ENCODE results near the gene PRPSAP2.
A peak's percentile ranks its signal among the peaks of the same experiment; 100 is the strongest.

PRPSAP2 gene

DNA sequence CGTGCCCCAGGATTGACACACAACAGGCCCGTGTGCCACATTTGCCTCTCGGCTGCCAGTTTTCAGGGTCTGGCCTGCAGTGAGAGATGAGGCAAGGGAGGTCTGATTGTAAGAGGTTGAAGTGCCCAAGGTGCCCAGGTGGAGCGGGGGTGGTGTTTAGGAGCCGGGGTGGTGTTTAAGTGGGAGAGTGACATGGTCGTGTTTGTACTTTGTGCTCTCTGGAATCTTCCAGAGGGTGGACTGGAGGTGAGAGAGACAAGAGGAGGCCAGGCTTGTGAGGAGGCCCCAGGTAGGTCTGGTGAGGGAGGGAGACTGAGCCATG, 104.5 kb downstream of the PRPSAP2 start:
- TF ChIP-seq, protein P1, sequence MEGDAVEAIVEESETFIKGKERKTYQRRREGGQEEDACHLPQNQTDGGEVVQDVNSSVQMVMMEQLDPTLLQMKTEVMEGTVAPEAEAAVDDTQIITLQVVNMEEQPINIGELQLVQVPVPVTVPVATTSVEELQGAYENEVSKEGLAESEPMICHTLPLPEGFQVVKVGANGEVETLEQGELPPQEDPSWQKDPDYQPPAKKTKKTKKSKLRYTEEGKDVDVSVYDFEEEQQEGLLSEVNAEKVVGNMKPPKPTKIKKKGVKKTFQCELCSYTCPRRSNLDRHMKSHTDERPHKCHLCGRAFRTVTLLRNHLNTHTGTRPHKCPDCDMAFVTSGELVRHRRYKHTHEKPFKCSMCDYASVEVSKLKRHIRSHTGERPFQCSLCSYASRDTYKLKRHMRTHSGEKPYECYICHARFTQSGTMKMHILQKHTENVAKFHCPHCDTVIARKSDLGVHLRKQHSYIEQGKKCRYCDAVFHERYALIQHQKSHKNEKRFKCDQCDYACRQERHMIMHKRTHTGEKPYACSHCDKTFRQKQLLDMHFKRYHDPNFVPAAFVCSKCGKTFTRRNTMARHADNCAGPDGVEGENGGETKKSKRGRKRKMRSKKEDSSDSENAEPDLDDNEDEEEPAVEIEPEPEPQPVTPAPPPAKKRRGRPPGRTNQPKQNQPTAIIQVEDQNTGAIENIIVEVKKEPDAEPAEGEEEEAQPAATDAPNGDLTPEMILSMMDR (IDR thresholded peaks at IDR 0.05), result no peak
- Histone ChIP-seq H3K4me3 (no peak overlapping the region), H3K27ac (peak overlapping the region in 1 of 2 donors; percentile 5)
- DNase-seq (ENCODE audit: low spot score), result no peak

DNA sequence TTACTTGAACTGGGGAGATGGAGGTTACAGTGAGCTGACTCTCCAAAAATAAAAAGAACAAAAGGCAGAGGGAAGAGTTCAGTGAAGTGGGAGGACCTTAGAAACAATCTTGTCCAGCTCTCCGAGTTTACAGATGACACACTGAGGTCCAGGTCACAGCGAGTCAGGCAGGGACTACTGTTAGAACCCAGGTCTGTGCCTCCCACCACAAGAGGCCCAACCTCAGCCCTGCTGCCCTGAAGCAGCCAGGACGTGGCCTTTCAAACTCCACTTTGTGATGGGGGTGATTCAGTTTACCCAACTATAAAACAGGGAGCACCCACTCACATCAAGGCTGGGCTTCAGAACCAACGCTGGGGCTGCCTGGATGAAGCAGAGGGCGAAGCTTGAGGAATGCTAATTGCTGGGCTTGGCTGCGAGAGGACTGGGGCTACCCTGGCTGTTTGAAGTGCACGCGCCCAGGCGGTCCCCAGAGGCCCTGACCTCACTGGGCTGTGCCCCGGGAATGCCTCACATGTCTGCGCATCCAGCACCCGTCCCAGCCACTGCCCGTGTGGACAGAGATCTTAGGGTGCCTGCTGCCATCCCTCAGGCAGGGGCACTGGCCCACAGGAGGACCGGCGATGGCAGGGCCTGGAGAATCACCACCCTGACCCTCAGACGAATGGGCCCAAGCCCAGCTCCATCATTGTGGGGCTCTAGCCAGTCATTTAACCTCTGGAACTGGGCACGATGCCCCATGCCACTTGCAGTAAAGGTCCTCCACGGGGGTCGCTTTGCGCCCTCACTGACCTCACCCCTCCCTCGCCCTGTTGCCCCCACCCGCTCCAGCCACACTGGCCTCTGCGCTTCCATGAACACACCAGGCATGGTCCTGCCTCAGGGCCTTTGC, 105.4 kb downstream of the PRPSAP2 start:
- TF ChIP-seq, protein P1 (IDR thresholded peaks at IDR 0.05), result no peak
- no peak overlapping the region for H3K27ac ChIP-seq
- DNase-seq (ENCODE audit: low spot score), result no peak
- no peak overlapping the region for H3K4me3 ChIP-seq

DNA sequence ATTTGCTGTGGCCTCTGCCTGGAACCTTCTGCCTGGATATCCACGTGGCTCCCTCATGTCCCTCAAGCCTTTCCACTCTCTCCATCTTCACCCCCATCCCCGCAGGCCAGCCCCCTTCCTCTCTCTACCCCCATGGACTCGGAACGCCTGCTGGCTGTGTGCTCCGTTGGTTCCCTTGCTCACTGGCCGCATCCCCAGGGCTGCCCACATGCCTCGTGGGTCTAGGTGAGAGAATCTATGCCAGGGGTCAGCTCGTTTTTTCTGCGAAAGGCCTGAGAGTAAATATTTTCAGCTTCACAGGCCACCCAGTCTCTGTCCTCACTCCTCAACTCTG, 106.1 kb downstream of the PRPSAP2 start:
- no peak for DNase-seq (ENCODE audit: low spot score)
- TF ChIP-seq, protein P1 (IDR thresholded peaks at IDR 0.05), result no peak
- H3K27ac ChIP-seq, result no peak overlapping the region
- H3K4me3 ChIP-seq, result no peak overlapping the region

DNA sequence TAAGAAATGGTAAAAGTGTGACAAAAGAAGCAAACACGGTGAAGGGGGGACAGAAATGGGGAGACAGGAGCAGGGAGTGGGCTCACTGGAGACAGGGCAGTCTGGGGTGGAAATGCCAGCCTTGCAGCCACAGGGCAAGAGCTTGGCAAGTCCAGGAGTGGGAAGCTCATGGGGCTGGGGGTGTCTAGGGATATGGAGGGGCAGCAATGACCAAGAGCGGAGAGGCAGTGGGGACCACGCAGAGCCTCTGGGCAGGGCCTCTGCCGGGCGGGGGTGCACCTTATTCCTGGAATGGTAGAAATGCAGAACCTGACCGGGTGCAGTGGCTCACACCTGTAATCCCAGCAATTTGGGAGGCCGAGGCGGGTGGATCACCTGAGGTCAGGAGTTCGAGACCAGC, 106.6 kb downstream of the PRPSAP2 start:
- no peak for DNase-seq (ENCODE audit: low spot score)
- Histone ChIP-seq H3K27ac (no peak overlapping the region), H3K4me3 (no peak overlapping the region)
- TF ChIP-seq, protein P1 (IDR thresholded peaks at IDR 0.05), result no peak

DNA sequence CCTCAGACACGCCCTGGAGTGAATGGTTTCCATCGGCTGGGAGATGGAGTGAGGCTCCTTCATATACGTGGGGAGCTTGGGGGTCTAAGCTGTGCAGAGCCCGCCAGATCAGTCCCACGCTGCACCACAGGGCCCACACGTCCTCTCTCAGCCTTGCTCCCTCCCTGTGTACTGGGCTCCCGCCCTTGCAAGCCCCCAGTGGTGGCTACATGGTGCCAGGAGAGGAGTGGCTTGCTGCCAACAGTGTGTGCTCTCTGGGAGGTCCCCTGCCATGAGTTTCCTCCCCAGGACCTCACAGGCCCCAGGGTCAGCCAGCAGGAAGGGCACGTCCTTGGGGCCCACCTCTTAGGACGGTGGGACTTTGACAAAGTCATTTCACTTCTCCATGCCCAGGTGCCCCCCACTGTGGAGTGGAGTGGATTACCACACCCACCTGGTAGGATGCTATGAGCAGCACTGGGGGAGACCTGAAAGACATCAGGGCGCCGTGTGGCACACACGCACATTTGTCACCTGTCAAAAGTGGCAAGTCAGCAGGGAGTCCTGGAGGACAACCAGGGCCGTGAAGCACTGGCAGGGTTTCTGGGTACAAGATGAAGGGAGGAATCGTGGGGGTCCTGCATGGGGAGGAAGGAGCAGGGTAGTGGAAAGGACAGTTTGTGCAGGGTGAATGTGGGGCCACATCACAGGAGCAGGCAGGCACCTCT, 107.8 kb downstream of the PRPSAP2 start:
- TF ChIP-seq, protein P1 (IDR thresholded peaks at IDR 0.05), result no peak
- no peak overlapping the region for H3K27ac ChIP-seq
- no peak overlapping the region for H3K4me3 ChIP-seq
- DNase-seq (ENCODE audit: low spot score), result no peak

DNA sequence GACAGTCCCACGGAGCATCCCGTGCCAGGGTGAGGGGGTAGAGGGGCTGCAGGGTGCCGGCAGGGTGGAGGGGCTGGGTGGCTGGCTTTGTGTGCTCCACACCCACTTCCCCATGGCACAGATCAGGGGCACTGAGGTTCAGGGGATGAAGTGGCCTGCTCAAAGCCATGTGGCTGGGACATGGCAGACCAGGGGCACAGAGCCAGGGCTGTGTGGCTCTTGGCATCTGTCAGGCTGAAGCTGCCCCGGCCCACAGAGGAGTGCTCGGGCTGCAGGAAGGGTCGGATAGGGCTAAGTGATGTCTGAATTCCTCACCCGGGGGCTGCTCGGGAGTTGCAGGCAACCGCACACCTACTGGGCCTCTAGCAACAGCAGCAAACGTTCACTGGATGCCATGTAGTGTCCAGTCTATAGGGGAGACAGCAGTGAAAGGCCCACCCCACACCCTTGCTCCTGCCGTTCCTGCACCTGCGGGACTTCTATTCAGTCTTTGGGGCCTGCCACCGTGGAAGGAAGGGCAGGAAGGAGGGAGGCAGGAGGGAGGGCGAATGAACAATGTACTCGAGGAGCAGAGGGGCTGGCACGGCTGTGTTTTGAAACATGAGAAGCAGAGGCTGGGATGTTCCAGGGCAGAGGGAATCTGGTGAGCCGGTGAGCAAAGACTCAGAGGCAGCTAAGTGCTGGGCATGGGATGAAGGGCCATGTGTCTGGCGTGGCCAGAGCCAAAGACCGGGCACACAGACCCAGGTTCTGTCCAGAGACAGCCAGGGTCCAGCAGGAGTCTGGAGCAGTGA, 109.1 kb downstream of the PRPSAP2 start:
- Histone ChIP-seq H3K27ac (no peak overlapping the region), H3K4me3 (no peak overlapping the region)
- DNase-seq (ENCODE audit: low spot score), result no peak
- TF ChIP-seq, protein P1 (IDR thresholded peaks at IDR 0.05), result no peak
